ENCODE results near the gene ANKRD50.

The ANKRD50 gene

GRCh38 chr4:124686279-124686678, 26.3 kb downstream of the ANKRD50 start:
- Histone ChIP-seq H3K4me1 (no peaks in the 10 kb centered on the region; the same call in 1 of the 2 replicates), H3K27me3 (no peaks in the 10 kb centered on the region), H3K4me3 (ENCODE audit: low read depth, low read length) (no peak overlapping the region), H3K9me3 (no peaks in the 10 kb centered on the region), H3K36me3 (no peaks in the 10 kb centered on the region; the same call in 1 of the 2 replicates)
- no peak for DNase-seq
- no peak for TF ChIP-seq CTCF (IDR thresholded peaks at IDR 0.05; ENCODE audit: low read depth, low read length)

GRCh38 chr4:124685851-124686250, 26.7 kb downstream of the ANKRD50 start:
- H3K27me3 ChIP-seq, result no peaks in the 10 kb centered on the region
- H3K4me1 ChIP-seq, result no peaks in the 10 kb centered on the region; the same call in 1 of the 2 replicates
- DNase-seq, result no peak
- no peak for TF ChIP-seq CTCF (IDR thresholded peaks at IDR 0.05; ENCODE audit: low read depth, low read length)
- no peak overlapping the region for H3K4me3 ChIP-seq (ENCODE audit: low read depth, low read length)
- H3K36me3 ChIP-seq, result no peaks in the 10 kb centered on the region; the same call in 1 of the 2 replicates
- no peaks in the 10 kb centered on the region for H3K9me3 ChIP-seq

GRCh38 chr4:124684301-124684700, 28.2 kb downstream of the ANKRD50 start:
- no peak for TF ChIP-seq CTCF (IDR thresholded peaks at IDR 0.05; ENCODE audit: low read depth, low read length)
- no peak for DNase-seq
- Histone ChIP-seq H3K4me3 (ENCODE audit: low read depth, low read length) (no peak overlapping the region), H3K36me3 (no peaks in the 10 kb centered on the region; the same call in 1 of the 2 replicates), H3K9me3 (no peaks in the 10 kb centered on the region), H3K4me1 (no peaks in the 10 kb centered on the region; the same call in 1 of the 2 replicates), H3K27me3 (no peaks in the 10 kb centered on the region)

GRCh38 chr4:124682384-124682783, 30.1 kb downstream of the ANKRD50 start:
- no peak overlapping the region for H3K4me3 ChIP-seq (ENCODE audit: low read depth, low read length)
- H3K27me3 ChIP-seq, result no peaks in the 10 kb centered on the region
- no peaks in the 10 kb centered on the region; the same call in 1 of the 2 replicates for H3K4me1 ChIP-seq
- no peak for DNase-seq
- TF ChIP-seq CTCF (IDR thresholded peaks at IDR 0.05; ENCODE audit: low read depth, low read length), result no peak
- H3K36me3 ChIP-seq, result peaks cover 6% of the 10 kb centered on the region
- no peaks in the 10 kb centered on the region for H3K9me3 ChIP-seq

- H3K4me1 ChIP-seq, result no peaks in the 10 kb centered on the region
- DNase-seq, result no peak
- no peaks in the 10 kb centered on the region for H3K9me3 ChIP-seq
- H3K27me3 ChIP-seq, result no peaks in the 10 kb centered on the region
- H3K36me3 ChIP-seq, result peaks cover 19% of the 10 kb centered on the region
- H3K4me3 ChIP-seq (ENCODE audit: low read depth, low read length), result no peak overlapping the region
- TF ChIP-seq CTCF (IDR thresholded peaks at IDR 0.05; ENCODE audit: low read depth, low read length), result no peak
Measured at GRCh38 chr4:124666496-124666895, 46.0 kb downstream of the ANKRD50 start.

- H3K4me1 ChIP-seq, result no peaks in the 10 kb centered on the region
- H3K36me3 ChIP-seq, result no peaks in the 10 kb centered on the region
- no peaks in the 10 kb centered on the region for H3K9me3 ChIP-seq
- no peak overlapping the region for H3K4me3 ChIP-seq (ENCODE audit: low read depth, low read length)
- no peak for DNase-seq
- TF ChIP-seq CTCF (IDR thresholded peaks at IDR 0.05; ENCODE audit: low read depth, low read length), result no peak
- no peaks in the 10 kb centered on the region for H3K27me3 ChIP-seq
Measured at GRCh38 chr4:124658795-124659194, 53.7 kb downstream of the ANKRD50 start.

Measured in BE2C (cell line).